Neural crest cell (in vitro differentiated cells): Measurements from ENCODE around the gene DPM1. TPM values are rescaled to one million over a fixed set of nuclear protein-coding genes. Genes with fewer than 3 reads are reported as not detected.
A peak's percentile ranks its signal among the peaks of the same experiment; 100 is the strongest.

Experiments
- DNase-seq: peaks from one replicate; pipeline ENCODE4 v3.0.0; 2021; ENCODE audit warnings: low read depth, mixed read lengths, low spot score
- H3K27ac Mint-ChIP-seq: one replicate; pipeline ENCODE4 v1.8.0; 2021; ENCODE audit warnings: mild to moderate bottlenecking, mixed read lengths; ENCODE audit not compliant: unreplicated experiment
- H3K27me3 Mint-ChIP-seq: 2 replicates; pipeline ENCODE4 v1.8.0; 2021; ENCODE audit warnings: low read depth, mild to moderate bottlenecking, mixed read lengths
- H3K36me3 Mint-ChIP-seq: 2 replicates; pipeline ENCODE4 v1.8.0; 2021; ENCODE audit warnings: low read depth, mild to moderate bottlenecking, mixed read lengths
- H3K4me1 Mint-ChIP-seq: 2 replicates; pipeline ENCODE4 v1.8.0; 2021; ENCODE audit warnings: mixed read lengths
- H3K4me3 Mint-ChIP-seq: one replicate; pipeline ENCODE4 v1.8.0; 2021; ENCODE audit warnings: mild to moderate bottlenecking, mixed read lengths
- H3K9me3 Mint-ChIP-seq: 2 replicates; pipeline ENCODE4 v1.8.0; 2021; ENCODE audit warnings: mixed read lengths
- CTCF ChIP-seq: fragments of 200-600 bp; sonication (generic); conservative IDR thresholded peaks from 2 replicates; pipeline ENCODE4 v1.5.0; 2021; ENCODE audit warnings: antibody characterized with exemption, mild to moderate bottlenecking
- long read RNA-seq: library from polyadenylated mRNA; unstranded; transcript quantifications from one replicate; pipeline ENCODE4 v2.0.0, GENCODE V29; 2020
- total RNA-seq: library from RNA; stranded (reverse); gene quantifications from 2 replicates; pipeline ENCODE4 v1.2.1, GENCODE V29; 2021

Gene DPM1
- total RNA-seq = 42.9 and 48.3 TPM in 2 replicates
- long read RNA-seq, transcript DPM1-203 (9 exons, 1,075 nt) = major isoform, 55 of 110 reads
- long read RNA-seq, transcript DPM1-202 (10 exons, 1,073 nt) = minor isoform, 8 of 110 reads
- long read RNA-seq, transcript DPM1-201 (10 exons, 1,161 nt) = minor isoform, 10 of 110 reads
- long read RNA-seq, partial matches to known transcripts = 5 of 110 reads
- long read RNA-seq, other reads (novel, unspliced or antisense) = 32 of 110 reads

DNA sequence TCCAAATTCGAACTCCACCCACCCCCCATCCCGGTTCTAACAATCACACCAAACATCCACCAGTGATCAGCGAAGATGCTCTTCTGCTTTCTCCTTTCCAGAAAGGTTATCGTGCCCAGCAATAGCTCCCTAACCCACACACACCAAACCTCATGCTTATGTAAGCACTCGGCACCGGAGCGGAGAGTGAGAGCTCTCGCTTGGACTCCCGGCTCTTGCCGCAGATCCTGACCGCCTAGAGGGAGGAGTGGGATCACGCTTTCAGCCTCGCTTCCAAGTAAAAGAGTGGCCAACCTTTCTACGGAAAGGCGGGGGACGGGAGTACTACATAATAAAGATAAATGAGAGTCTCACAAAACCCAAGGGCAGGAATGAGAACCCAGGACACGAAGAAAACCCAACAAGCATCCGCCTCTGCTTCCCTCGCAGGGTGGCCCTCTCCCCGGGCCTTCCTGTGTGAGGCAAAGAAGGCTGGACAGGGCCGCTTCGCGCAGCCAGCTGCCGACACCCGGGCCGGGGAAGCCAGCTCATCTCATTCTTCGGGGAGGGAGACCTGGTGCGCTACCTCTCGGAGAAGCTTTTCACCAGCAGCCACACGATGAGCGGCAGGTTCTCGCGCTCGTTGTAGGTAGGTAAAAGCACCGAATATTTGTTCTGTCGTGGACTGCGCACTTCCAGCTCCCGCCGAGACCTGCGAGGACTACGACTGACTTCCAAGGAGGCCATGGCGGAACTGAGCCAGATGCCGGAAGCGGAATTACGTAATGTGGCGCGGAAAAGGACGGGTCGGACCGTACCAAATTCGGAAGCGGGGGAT, at the start of gene DPM1:
DPM1 (minus strand) TSS at position 735 of the 817 bp plus-strand sequence; CDS start at position 726, 9 bp downstream.
- peak within 1 kb of the TSS; percentile 100 for H3K27ac Mint-ChIP-seq

DNA sequence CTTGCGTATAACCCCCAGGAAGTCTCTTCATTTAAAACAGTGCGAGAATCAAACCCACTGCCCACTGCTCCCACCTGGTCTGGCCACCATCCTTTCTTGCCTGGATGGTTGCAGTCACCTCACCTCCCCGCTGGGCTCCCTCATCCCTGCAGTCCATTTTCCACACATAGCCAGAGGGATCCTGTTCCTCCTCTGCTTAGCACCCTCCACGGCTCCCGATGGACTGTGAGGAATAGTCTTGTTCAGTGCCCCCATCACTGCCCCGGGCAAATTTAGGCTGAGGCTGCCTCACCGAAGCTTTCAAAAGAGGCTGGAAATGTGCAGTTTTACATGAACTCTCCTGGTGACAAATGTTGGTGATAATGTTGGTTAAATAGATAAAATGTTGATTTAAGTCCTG, 46.9 kb upstream of the DPM1 start:
- Mint-ChIP-seq H3K36me3 (no peaks in the 10 kb centered on the region), H3K9me3 (no peaks in the 10 kb centered on the region), H3K27me3 (no peaks in the 10 kb centered on the region), H3K27ac (peak overlapping the region; percentile 81), H3K4me1 (peaks cover 19% of the 10 kb centered on the region), H3K4me3 (peak overlapping the region; percentile 25)
- DNase-seq = no peak
- TF ChIP-seq CTCF = no peak

More for the DNA sequence above, at the start of gene DPM1:
- Mint-ChIP-seq H3K27me3 (no peaks in the 10 kb centered on the region), H3K9me3 (no peaks in the 10 kb centered on the region), H3K4me3 (peak within 1 kb of the TSS; percentile 95), H3K4me1 (peaks cover 42% of the 10 kb centered on the region), H3K36me3 (peaks cover 4% of the 10 kb centered on the region)
- DNase-seq = peak; percentile 84
- TF ChIP-seq CTCF = no peak

DNA sequence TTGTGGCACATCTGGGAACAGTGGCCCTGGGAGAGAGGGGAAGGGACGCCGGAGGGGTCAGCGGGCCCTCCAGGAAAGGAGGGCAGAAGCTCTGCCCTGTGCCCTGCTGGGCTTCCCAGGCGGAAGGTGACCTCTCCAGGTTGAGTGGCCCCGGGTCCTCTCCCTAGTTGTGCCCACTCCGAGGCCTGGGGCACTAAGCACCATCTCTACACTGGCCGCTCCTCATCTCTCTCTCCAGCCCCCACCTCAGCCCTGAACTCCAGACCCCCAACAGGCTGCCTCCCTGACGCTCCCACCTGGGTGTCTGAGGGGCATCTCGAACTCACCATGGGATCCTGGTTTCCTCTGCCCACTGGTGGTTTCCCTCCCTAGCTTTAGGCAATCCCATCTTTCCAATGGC, 46.4 kb upstream of the DPM1 start:
- TF ChIP-seq CTCF = no peak
- Mint-ChIP-seq H3K27me3 (no peaks in the 10 kb centered on the region), H3K4me1 (peaks cover 19% of the 10 kb centered on the region), H3K27ac (peak overlapping the region; percentile 81), H3K9me3 (no peaks in the 10 kb centered on the region), H3K4me3 (no peak overlapping the region), H3K36me3 (no peaks in the 10 kb centered on the region)
- DNase-seq = no peak

DNA sequence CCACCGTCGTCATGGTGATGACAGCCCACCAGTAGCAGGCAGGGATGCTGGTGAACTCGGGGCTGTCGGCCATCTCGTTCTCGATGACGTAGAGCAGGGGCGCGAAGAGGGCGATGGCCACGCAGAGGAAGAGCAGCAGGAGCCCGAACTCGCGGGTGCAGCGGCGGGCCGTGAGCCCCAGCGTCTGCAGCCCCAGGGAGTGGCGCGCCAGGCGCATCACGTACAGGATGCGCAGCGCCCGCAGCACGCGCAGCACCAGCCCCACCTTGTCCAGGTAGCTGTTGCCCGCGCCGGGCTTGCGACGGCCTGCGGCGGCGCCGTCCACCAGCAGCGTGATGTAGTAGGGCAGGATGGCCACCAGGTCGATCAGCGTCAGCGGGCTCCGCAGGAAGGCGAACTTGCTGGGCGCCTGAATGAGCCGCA, 46.0 kb upstream of the DPM1 start:
- H3K27ac Mint-ChIP-seq = no peak overlapping the region
- H3K27me3 Mint-ChIP-seq = no peaks in the 10 kb centered on the region
- DNase-seq = no peak
- no peaks in the 10 kb centered on the region for H3K36me3 Mint-ChIP-seq
- no peaks in the 10 kb centered on the region for H3K9me3 Mint-ChIP-seq
- peaks cover 19% of the 10 kb centered on the region for H3K4me1 Mint-ChIP-seq
- TF ChIP-seq CTCF = no peak
- H3K4me3 Mint-ChIP-seq = no peak overlapping the region

DNA sequence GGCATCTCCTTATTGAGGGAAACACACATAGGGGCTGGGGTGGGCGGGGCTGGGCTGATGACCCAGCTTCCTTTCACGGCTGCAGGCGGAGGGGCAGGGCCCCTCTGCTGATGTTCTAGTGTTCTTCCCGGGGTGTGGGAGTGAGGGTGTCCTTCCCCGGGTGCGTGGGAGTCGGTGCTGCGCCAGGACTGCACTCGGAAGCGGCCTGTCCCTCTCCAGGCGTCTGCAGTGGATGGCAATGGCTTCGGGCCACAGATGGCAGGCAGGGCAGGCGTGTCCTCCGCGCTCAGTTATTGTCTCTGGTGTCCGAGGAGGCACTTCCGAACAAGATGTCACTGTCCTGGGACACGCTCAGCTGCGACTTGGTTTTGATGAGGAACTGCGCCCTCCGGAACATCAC, 45.4 kb upstream of the DPM1 start:
- Mint-ChIP-seq H3K4me3 (no peak overlapping the region), H3K36me3 (no peaks in the 10 kb centered on the region), H3K27ac (peak overlapping the region; percentile 86), H3K4me1 (peaks cover 19% of the 10 kb centered on the region), H3K9me3 (no peaks in the 10 kb centered on the region), H3K27me3 (no peaks in the 10 kb centered on the region)
- TF ChIP-seq CTCF = no peak
- DNase-seq = no peak
